GM04503 (cell line): Measurements from ENCODE around the gene EPS8L2.
"Not testable (repeated sequence)": the region's sequence is repeated elsewhere in the genome, so short reads cannot be mapped to it uniquely, and the experiment has no call there.

Source experiments
- DNase-seq: peaks from one replicate; pipeline ENCODE4 v3.0.0-alpha.2; 2012; ENCODE audit warnings: low read depth

EPS8L2 gene

DNA sequence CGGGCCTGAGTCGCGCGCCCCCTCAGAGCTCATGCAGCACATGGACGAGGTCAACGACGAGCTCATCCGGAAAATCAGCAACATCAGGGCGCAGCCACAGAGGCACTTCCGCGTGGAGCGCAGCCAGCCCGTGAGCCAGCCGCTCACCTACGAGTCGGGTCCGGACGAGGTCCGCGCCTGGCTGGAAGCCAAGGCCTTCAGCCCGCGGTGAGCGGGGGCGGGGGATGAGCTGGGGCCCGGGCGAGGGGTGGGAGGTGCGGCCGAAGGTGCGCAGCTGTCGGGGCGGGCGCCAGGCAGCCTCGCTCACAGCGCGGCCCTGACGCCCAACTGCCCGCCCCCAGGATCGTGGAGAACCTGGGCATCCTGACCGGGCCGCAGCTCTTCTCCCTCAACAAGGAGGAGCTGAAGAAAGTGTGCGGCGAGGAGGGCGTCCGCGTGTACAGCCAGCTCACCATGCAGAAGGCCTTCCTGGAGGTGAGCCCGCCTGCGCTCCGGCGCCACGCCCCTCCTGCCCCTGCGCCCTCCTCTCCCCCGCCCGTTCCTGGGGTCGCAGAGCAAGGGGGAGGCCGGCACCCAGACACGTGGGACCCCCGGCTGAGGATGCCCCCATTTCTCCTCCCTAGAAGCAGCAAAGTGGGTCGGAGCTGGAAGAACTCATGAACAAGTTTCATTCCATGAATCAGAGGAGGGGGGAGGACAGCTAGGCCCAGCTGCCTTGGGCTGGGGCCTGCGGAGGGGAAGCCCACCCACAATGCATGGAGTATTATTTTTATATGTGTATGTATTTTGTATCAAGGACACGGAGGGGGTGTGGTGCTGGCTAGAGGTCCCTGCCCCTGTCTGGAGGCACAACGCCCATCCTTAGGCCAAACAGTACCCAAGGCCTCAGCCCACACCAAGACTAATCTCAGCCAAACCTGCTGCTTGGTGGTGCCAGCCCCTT is 20.5 kb downstream of the EPS8L2 start:
- DNase-seq: no peak

DNA sequence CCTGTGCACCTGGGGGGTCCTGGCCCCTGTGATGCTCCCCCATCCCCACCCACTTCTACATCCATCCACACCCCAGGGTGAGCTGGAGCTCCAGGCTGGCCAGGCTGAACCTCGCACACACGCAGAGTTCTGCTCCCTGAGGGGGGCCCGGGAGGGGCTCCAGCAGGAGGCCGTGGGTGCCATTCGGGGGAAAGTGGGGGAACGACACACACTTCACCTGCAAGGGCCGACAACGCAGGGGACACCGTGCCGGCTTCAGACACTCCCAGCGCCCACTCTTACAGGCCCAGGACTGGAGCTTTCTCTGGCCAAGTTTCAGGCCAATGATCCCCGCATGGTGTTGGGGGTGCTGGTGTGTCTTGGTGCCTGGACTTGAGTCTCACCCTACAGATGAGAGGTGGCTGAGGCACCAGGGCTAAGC is 21.3 kb downstream of the EPS8L2 start:
- DNase-seq: no peak

GRCh38 chr11:727859-728748 is 22.1 kb downstream of the EPS8L2 start:
- DNase-seq: peak; percentile 80

DNA sequence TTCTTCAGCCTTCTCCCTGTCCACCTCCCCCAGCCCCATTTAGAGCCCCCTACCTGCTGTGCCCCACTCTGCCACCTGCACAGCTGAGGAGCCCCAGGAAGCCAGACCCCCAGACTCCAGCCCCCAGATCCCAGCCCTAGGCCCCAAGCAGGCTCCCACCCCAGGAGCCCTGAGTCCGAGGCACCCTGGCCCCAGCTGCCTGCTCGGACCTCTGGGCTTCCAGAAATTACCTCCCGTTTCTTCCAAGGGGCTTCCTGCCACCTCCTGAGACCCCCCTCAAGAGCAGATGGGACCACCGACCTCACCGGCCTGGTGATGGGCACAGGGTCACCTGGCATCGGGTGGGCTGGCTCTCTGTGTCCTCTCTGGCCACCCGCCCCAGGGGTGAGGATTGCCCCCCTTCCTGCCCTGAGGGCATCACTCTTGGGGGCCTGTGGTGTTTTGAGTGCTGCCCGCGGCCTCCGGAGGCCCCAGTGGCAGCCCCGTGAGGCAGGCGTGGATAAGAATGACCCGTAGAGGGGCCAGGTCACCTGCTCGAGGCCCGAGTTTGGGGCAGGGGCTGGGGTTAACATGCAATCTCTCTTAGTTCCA is 23.0 kb downstream of the EPS8L2 start:
- no peak for DNase-seq

DNA sequence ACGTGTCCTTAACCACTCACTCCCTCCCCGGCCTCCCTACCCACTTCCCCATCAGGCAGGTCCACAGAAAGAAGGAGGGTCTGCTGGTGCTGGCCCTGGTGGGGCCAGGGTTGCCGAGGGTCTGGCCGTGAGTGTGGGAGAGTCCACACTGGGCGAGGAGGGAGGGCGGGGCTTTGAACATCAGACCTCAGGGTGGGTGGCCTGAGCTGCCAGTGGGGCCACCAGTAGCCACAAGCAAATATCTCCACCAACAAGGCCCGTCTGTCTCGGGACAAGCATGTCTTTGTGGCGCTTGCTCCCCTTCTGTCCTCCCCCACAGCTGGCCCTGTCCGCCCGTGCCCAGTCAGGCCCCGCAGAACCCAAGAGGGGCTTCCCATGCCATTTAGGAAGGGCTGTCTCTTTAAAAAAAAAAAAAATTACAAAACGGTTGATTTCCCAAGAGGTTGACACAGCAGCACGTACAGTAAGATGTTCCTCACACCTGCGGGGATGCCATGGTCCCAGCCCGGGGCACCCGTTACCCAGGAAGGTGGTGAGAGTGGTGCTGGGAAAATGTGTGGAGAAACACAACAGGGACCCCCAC is 23.6 kb downstream of the EPS8L2 start:
- DNase-seq: no peak

- DNase-seq: no peak
Measured at GRCh38 chr11:733072-733471, 27.0 kb downstream of the EPS8L2 start.

DNA sequence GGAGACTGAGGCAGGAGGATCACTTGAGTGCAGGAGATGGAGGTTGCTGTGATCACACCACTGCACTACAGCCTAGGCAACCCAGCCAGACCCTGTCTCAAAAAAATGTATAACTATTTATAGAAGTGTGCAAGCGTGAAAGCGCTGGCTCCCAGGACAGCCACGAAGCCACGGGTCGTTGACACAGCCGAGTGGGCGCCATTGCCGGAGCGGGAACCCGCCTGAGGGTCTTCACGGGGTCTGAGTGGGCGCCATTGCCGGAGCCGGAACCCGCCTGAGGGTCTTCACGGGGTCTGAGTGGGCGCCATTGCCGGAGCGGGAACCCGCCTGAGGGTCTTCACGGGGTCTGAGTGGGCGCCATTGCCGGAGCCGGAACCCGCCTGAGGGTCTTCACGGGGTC is 28.5 kb downstream of the EPS8L2 start:
- DNase-seq: not testable (repeated sequence)

GRCh38 chr11:737366-737765 is 31.3 kb downstream of the EPS8L2 start:
- DNase-seq: no peak

DNA sequence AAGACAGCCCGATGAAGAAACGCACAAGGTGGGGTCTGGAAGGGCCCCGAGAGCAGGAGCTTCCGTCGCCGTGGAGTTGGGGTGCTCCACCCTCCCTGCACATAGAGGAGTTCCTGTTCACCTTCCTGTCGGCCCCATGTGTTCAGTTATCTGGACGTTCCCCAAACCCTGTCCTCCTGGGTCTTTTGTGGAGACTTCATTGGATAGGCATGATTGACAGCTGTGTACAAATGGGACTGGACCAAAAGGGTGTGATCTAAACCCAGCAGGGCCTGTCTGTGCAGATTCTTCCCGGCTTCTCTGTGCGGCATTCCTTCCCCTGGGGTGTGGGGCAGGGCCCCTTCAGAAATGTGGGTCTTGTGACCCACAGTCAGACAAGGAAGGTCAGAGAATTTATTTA is 31.9 kb downstream of the EPS8L2 start:
- DNase-seq: not testable (repeated sequence)

DNA sequence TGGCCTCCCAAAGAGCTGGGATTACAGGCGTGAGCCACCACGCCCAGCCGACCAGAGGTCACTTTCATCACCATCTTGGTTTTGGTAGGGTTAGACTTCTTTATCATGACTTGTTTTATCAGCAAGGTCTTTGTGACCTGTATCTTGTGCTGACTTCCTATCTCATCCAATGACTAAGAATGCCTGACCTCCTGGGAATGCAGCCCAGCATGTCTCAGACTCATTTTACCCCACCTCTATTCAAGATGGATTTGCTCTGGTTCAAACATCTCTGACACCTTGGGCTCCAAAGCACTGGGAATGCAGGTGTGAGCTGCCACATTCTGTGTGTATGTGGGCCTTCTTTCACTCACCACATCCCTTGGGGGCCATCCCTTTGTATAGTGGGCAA is 36.1 kb downstream of the EPS8L2 start:
- no peak for DNase-seq

DNA sequence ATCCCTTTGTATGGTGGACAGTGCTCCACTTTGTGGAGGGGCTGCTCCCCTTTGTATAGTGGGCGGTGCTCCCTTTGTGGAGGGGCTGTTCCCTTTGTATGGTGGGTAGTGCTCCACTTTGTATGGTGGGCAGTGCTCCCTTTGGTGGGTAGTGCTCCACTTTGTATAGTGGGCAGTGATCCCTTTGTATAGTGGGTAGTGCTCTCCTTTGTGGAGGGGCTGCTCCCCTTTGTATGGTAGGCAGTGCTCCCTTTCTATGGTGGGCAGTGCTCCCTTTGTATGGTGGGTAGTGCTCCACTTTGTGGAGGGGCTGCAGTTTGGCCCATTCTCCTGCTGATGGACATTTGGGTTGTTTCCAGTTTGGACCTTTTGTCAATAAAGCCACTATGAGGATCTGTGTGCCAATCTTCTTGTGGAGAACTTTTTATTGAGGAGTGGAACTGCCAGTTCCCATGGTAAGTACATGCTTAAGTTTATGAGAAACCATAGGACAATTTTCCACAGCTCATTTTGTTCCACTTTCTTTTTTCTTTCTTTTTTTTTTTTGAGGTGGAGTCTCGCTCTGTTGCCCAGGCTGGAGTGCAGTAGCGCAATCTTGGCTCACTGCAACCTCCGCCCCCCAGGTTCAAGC is 36.7 kb downstream of the EPS8L2 start:
- DNase-seq: no peak

GRCh38 chr11:745428-745827 is 39.4 kb downstream of the EPS8L2 start:
- DNase-seq: no peak

- no peak for DNase-seq
Measured at GRCh38 chr11:746289-747157, 40.5 kb downstream of the EPS8L2 start.

DNA sequence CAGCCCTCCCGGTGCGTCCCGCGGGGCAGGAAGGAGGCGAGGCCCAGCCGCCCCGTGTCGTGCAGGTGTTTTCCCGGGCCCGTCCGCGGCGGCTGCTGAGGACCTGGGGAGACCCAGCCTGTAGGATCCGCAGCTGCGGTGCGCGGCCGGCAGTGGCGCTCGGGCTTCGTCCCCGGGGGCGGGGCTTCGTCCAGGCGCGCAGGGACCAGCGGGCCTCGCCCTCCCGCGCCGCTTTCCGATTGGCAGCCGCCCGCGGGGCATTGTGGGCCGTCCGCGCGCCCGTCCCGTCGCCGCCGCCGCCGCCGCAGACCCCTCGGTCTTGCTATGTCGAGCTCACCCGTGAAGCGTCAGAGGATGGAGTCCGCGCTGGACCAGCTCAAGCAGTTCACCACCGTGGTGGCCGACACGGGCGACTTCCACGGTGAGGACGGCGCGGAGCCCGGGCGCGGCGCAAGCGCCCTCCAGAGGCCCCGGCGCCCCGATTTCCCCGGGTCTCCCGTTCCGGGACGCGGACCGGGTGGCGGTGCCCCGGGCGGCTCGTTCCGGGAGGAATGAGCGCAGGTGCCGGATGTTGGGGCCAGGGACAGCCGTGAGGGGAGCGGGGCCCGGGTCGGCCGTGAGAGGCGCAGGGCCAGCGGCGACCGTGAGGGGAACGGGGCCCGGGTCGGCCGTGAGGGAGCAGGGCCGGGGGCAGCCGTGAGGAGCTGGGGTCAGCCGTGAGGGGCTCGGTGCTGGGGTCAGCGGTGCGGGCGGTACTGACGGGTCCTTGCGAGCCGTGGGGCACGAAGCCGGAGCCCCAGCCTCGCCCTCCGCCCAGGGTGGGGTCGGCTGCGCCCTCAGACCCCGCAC is 41.4 kb downstream of the EPS8L2 start, which contains the start of gene TALDO1:
TALDO1 (plus strand) TSS at position 307 of the 849 bp plus-strand sequence; CDS start at position 325, 18 bp downstream.
- DNase-seq: no peak

- DNase-seq: no peak
Measured at GRCh38 chr11:748007-748359, 42.0 kb downstream of the EPS8L2 start.

GRCh38 chr11:749731-750130 is 43.7 kb downstream of the EPS8L2 start:
- no peak for DNase-seq

- no peak for DNase-seq
Measured at GRCh38 chr11:760236-760635, 54.2 kb downstream of the EPS8L2 start.

- DNase-seq: no peak
Measured at GRCh38 chr11:761526-762108, 55.6 kb downstream of the EPS8L2 start.

DNA sequence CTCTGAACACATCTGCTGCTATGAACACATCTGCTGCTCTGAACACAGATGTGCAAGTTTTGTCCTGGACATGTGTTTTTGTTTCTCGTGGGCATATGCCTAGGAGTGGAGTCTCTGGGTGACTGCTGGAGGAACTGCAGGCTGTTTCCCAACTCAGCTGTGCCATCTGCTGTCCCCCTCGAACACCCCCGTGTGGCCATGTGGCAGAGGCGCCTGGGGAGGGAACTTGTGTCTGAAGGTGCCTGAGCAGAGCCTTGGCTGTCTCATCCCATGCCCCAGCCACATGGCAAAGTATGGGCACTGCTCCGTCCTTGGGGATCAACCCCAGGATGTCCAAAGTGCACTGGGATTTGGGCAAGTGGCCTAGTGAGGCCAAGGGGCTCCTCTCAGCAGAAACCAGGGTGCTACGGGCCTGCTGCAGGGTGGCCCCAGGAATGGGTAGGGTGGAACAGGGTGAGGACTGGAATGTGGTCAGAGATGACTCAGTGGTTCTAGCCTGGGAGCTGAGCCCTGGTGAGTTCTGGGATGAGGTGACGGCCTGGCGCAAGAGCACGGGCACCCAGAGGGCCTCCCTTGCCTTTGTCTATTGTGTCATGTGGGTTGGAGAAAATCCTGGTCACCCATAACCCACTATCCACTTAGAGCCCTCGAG is 56.5 kb downstream of the EPS8L2 start:
- peak; percentile 83 for DNase-seq
